Stimulated activated CD4-positive, alpha-beta T cell treated with anti-CD3 and anti-CD28 coated beads, Interleukin-4, amount 100 ng/mL, for 1 hour (primary cell): ENCODE results near the gene CLGN.
"Not testable (repeated sequence)": the region's sequence is repeated elsewhere in the genome, so short reads cannot be mapped to it uniquely, and the experiment has no call there.

ENCODE experiments used
- DNase-seq: peaks from one replicate; pipeline ENCODE4 v3.0.0-alpha.2; 2020

Gene CLGN

GRCh38 chr4:140427106-140427918 lies at the start of gene CLGN:
TSS of gene CLGN (minus strand) at chr4:140427648. CDS start at chr4:140413078, 14,570 bp downstream.
- peak; percentile 60 for DNase-seq

- no peak for DNase-seq
Measured at GRCh38 chr4:140472156-140472555, 44.7 kb upstream of the CLGN start.

- no peak for DNase-seq
Measured at GRCh38 chr4:140469791-140470733, 42.6 kb upstream of the CLGN start.

GRCh38 chr4:140466146-140466545 lies 38.7 kb upstream of the CLGN start:
- no peak for DNase-seq

- DNase-seq = no peak
Measured at GRCh38 chr4:140463614-140464013, 36.2 kb upstream of the CLGN start.

- DNase-seq = no peak
Measured at GRCh38 chr4:140463182-140463581, 35.7 kb upstream of the CLGN start.

GRCh38 chr4:140450352-140450751 lies 22.9 kb upstream of the CLGN start:
- DNase-seq = no peak

GRCh38 chr4:140448830-140449229 lies 21.4 kb upstream of the CLGN start:
- no peak for DNase-seq

GRCh38 chr4:140448162-140448561 lies 20.7 kb upstream of the CLGN start:
- DNase-seq = no peak

- DNase-seq = not testable (repeated sequence)
Measured at GRCh38 chr4:140444347-140444746, 16.9 kb upstream of the CLGN start.

GRCh38 chr4:140439644-140440142 lies 12.2 kb upstream of the CLGN start:
- DNase-seq = no peak

GRCh38 chr4:140427919-140428471 lies 547 bp upstream of the CLGN start:
- DNase-seq = no peak

- no peak for DNase-seq
Measured at GRCh38 chr4:140426610-140427105, 790 bp downstream of the CLGN start.

GRCh38 chr4:140423106-140423505 lies 4.3 kb downstream of the CLGN start:
- DNase-seq = no peak

- not testable (repeated sequence) for DNase-seq
Measured at GRCh38 chr4:140413130-140413969, 14.1 kb downstream of the CLGN start.

GRCh38 chr4:140408974-140409373 lies 18.5 kb downstream of the CLGN start:
- DNase-seq = no peak

GRCh38 chr4:140406292-140406691 lies 21.2 kb downstream of the CLGN start:
- no peak for DNase-seq

- no peak for DNase-seq
Measured at GRCh38 chr4:140400111-140400510, 27.3 kb downstream of the CLGN start.

- DNase-seq = no peak
Measured at GRCh38 chr4:140395668-140396067, 31.8 kb downstream of the CLGN start.

- DNase-seq = no peak
Measured at GRCh38 chr4:140388015-140388414, 39.4 kb downstream of the CLGN start.

- DNase-seq = no peak
Measured at GRCh38 chr4:140382732-140383131, 44.7 kb downstream of the CLGN start.

- no peak for DNase-seq
Measured at GRCh38 chr4:140374130-140374477, 53.3 kb downstream of the CLGN start.
